GM23248 (cell line): ENCODE results near the gene MDM4.

Experiments used
- EZH2 ChIP-seq: fragments of 200-600 bp; sonication (generic); IDR thresholded peaks from 2 replicates; pipeline ENCODE4 v1.6.1; 2018; ENCODE audit warnings: antibody characterized with exemption, mild to moderate bottlenecking; ENCODE audit not compliant: insufficient read depth, poor library complexity, severe bottlenecking
- EZH2phosphoT487 ChIP-seq: fragments of 200-600 bp; sonication (generic); IDR thresholded peaks from 2 replicates; pipeline ENCODE4 v1.6.1; 2018; ENCODE audit warnings: antibody characterized with exemption, moderate library complexity, mild to moderate bottlenecking, low read depth; ENCODE audit not compliant: insufficient read depth

DNA sequence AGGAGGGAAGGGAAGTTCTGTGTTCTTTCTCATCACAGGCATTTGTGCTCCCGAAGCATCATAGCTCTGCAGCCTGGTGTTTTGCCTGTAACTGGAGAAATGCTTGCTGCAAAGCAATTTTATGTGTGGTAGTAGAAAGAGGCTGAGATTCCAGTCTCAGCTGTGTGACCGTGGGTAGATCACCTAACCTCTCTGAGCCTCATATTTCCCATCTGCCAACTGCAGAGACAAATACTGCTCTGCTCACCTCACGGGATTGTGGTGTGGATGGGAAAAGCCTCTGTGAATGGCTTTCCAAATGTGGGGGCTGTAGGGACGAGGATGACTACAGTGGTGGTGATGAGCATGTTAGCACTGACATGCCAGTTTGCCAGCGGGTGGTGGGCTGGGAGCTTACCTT is 84.0 kb downstream of the MDM4 start:
- no peak for TF ChIP-seq EZH2phosphoT487
- TF ChIP-seq EZH2 = no peak
